Large intestine (tissue), 3 donors: ENCODE data around the gene SLC22A5. TPM values are rescaled to one million over a fixed set of nuclear protein-coding genes. Genes with fewer than 3 reads are reported as not detected.
A peak's percentile ranks its signal among the peaks of the same experiment; 100 is the strongest.

Source experiments
- DNase-seq, 2 donors: peaks; one replicate each; pipeline versions ENCODE4 v3.0.0 to v3.0.0-alpha.2; 2013
- H3K27ac ChIP-seq: one replicate; pipeline ENCODE4 v1.5.1; 2013; ENCODE audit warnings: low read length
- H3K27me3 ChIP-seq: 2 replicates; pipeline ENCODE4 v1.6.1; 2013; ENCODE audit warnings: low read length; ENCODE audit not compliant: control insufficient read depth, insufficient read depth
- H3K36me3 ChIP-seq: 2 replicates; pipeline ENCODE4 v1.6.1; 2013; ENCODE audit warnings: low read length; ENCODE audit not compliant: control insufficient read depth, insufficient read depth
- H3K4me1 ChIP-seq: one replicate; pipeline ENCODE4 v1.6.1; 2013; ENCODE audit warnings: low read length; ENCODE audit not compliant: control insufficient read depth, insufficient read depth
- H3K4me3 ChIP-seq: one replicate; pipeline ENCODE4 v1.5.1; 2013; ENCODE audit warnings: low read length
- H3K9me3 ChIP-seq: one replicate; pipeline ENCODE4 v1.6.1; 2013; ENCODE audit warnings: mild to moderate bottlenecking, low read depth, low read length, moderate library complexity; ENCODE audit not compliant: control insufficient read depth
- WGBS: methylation state at CpG from one replicate; pipeline ENCODE4 v1.1.5; 2013; ENCODE audit warnings: low lambda C conversion rate; ENCODE audit not compliant: insufficient coverage; 5-methylcytosine and 5-hydroxymethylcytosine counted together
- polyA plus RNA-seq: library from polyadenylated mRNA; unstranded; fragments of 120-200 nt; gene quantifications from one replicate; pipeline ENCODE4 v1.2.1, GENCODE V29; 2013

Gene SLC22A5
- polyA plus RNA-seq, 1 donor: 35.1 TPM

- WGBS: no CpG with 5 or more reads among the region's 1 CpG
- peak overlapping the region; percentile 23 for H3K27ac ChIP-seq
Observed at GRCh38 chr5:132364319-132364718, 5.2 kb upstream of the SLC22A5 start.

DNA sequence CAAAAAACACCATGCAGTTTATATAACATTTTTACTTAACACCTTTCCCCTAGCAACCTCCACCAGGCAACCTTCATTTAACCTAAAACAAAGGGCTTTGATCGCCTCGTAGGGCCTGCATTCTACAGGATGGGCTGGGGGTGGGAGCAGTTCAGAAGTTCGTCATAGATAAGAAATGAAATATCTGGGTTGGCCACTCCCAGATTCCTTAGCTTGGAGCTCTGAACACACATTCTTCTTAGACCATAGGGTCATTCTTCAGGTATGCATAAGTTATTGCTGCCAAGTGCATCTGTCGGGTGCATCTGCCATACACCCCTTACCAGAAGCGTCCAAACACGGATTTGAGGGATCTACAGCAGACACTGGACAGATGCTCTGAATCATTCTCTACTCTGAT lies 4.3 kb upstream of the SLC22A5 start:
- WGBS: 60% methylated on average over 1 of the region's 6 CpGs
- Histone ChIP-seq H3K9me3 (peaks cover 5% of the 10 kb centered on the region), H3K36me3 (peaks cover 3% of the 10 kb centered on the region), H3K4me1 (peaks cover 19% of the 10 kb centered on the region), H3K27me3 (no peaks in the 10 kb centered on the region), H3K27ac (peak overlapping the region; percentile 6), H3K4me3 (no peak overlapping the region)
- DNase-seq: peak; percentile 65 to 75

More at GRCh38 chr5:132364319-132364718, 5.2 kb upstream of the SLC22A5 start:
- H3K9me3 ChIP-seq: peaks cover 5% of the 10 kb centered on the region
- DNase-seq: peak in 1 of 2 donors; percentile 35
- no peak overlapping the region for H3K4me3 ChIP-seq
- H3K4me1 ChIP-seq: peaks cover 22% of the 10 kb centered on the region
- peaks cover 3% of the 10 kb centered on the region for H3K36me3 ChIP-seq
- H3K27me3 ChIP-seq: no peaks in the 10 kb centered on the region

DNA sequence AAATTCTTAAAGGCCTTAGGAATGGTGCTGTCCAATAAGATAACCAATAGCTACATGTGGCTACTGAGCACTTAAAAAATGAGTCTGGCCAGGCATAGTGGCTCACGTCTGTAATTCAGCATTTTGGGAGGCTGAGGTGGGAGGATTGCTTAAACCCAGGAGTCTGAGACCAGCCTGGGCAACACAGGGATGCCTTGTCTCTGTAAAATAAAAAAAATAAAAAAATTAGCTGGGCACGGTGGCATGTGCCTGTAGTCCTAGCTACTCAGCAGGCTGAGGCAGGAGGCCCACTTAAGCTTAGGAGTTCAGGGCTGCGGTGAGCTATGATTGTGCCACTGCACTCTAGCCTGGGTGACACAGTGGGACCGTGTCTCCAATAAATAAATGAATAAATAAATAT lies 1.3 kb upstream of the SLC22A5 start:
- no peak overlapping the region for H3K4me3 ChIP-seq
- WGBS: no CpG with 5 or more reads among the region's 4 CpGs
- H3K36me3 ChIP-seq: peaks cover 3% of the 10 kb centered on the region
- peaks cover 34% of the 10 kb centered on the region for H3K4me1 ChIP-seq
- H3K9me3 ChIP-seq: peaks cover 5% of the 10 kb centered on the region
- DNase-seq: no peak
- no peaks in the 10 kb centered on the region for H3K27me3 ChIP-seq
- H3K27ac ChIP-seq: peak overlapping the region; percentile 76

DNA sequence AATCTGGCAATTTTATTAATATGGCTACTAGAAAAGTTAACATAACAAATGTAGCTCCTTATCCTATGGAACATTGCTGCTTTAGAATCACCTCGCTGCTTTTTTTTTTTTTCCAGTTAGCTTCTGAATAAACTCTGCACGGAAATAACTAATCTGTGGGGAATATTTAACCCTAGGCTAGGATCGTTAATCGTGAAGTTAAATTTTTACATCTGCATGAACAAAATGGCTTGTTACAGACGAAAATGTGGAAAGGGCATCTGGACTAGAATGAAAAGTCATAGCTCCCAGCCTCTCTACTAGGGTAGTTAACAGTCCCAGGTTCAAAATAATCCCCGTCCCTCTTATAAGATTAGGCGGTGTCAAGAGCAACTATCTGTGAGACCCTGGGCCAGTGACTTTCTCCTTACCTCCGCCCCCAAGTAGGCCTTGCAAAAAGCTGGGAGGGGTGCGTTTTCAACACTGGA lies 470 bp upstream of the SLC22A5 start:
- Histone ChIP-seq H3K4me3 (peak overlapping the region; percentile 67), H3K27me3 (no peaks in the 10 kb centered on the region), H3K9me3 (peaks cover 5% of the 10 kb centered on the region), H3K4me1 (peaks cover 34% of the 10 kb centered on the region), H3K36me3 (peaks cover 3% of the 10 kb centered on the region), H3K27ac (peak overlapping the region; percentile 76)
- DNase-seq: no peak
- WGBS: no CpG with 5 or more reads among the region's 9 CpGs

DNA sequence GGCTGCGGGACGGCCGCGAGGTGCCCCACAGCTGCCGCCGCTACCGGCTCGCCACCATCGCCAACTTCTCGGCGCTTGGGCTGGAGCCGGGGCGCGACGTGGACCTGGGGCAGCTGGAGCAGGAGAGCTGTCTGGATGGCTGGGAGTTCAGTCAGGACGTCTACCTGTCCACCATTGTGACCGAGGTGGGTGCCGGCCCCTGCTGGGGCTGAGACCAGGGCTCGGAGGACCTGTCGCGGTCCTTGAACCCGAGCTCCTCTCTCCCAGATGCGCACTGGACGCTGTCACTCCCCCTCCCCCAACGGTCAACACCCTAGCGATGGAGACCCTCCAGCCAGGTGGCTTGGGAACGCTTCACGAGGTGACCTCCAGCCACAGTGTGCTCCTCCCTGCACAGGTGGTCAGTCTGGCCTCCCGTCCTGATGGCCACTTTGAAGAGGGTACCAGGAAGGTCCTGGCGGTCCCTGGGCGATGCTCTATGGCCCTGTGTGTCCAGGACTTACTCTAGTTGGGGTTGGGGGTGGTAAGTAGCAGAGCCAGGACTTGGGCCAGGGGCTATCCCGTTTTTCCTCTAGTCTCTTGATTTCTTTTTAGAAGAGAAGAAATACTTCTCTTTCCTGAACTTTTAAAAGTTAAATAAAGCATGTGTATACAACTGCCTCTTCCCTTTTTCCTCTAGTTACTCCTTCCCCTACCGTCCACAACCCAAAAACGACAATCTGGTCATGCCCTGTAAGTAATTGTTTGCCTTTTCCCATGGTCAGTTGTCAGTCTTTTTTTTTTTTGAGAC lies 866 bp downstream of the SLC22A5 start:
- H3K9me3 ChIP-seq: no peaks in the 10 kb centered on the region
- H3K4me1 ChIP-seq: peaks cover 28% of the 10 kb centered on the region
- H3K4me3 ChIP-seq: peak overlapping the region; percentile 67
- 50% methylated on average over 1 of the region's 34 CpGs for WGBS
- no peaks in the 10 kb centered on the region for H3K27me3 ChIP-seq
- H3K36me3 ChIP-seq: peaks cover 8% of the 10 kb centered on the region
- peak overlapping the region; percentile 76 for H3K27ac ChIP-seq
- DNase-seq: peak in 1 of 2 donors; percentile 25

- WGBS: 100% methylated on average over 1 of the region's 19 CpGs
- Histone ChIP-seq H3K27me3 (no peaks in the 10 kb centered on the region), H3K36me3 (peaks cover 11% of the 10 kb centered on the region), H3K4me1 (peaks cover 21% of the 10 kb centered on the region), H3K9me3 (no peaks in the 10 kb centered on the region), H3K4me3 (peak overlapping the region; percentile 67), H3K27ac (peak overlapping the region; percentile 1)
- no peak for DNase-seq
Observed at GRCh38 chr5:132370971-132371602, 1.6 kb downstream of the SLC22A5 start.

DNA sequence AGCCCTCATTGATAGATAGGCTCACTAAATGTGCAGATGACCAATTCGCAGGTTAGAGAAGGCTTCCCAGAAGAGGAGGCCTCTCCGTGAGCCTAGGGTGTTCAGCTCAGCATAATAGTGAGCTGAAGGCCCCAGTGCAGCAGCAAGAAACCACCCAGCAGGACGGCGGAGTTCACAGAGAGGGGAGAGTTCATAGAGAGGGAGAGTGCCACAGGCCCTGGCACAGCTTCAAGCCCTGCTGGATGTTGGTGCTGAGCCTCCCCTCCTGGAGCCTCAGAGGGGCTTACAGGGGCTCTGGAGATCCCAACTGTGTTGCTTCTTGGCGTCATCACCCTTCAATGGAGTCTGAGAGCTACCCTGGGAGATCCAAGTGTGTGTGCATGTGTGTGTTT lies 2.1 kb downstream of the SLC22A5 start:
- Histone ChIP-seq H3K4me3 (peak overlapping the region; percentile 67), H3K4me1 (peaks cover 21% of the 10 kb centered on the region), H3K27ac (peak overlapping the region; percentile 11), H3K9me3 (no peaks in the 10 kb centered on the region), H3K36me3 (peaks cover 10% of the 10 kb centered on the region), H3K27me3 (no peaks in the 10 kb centered on the region)
- no CpG with 5 or more reads among the region's 5 CpGs for WGBS
- DNase-seq: no peak

GRCh38 chr5:132372127-132372526 lies 2.6 kb downstream of the SLC22A5 start:
- no CpG with 5 or more reads among the region's 2 CpGs for WGBS
- peak in 1 of 2 donors; percentile 24 for DNase-seq
- Histone ChIP-seq H3K36me3 (peaks cover 10% of the 10 kb centered on the region), H3K4me1 (peaks cover 21% of the 10 kb centered on the region), H3K9me3 (no peaks in the 10 kb centered on the region), H3K4me3 (no peak overlapping the region), H3K27me3 (no peaks in the 10 kb centered on the region), H3K27ac (peak overlapping the region; percentile 11)

DNA sequence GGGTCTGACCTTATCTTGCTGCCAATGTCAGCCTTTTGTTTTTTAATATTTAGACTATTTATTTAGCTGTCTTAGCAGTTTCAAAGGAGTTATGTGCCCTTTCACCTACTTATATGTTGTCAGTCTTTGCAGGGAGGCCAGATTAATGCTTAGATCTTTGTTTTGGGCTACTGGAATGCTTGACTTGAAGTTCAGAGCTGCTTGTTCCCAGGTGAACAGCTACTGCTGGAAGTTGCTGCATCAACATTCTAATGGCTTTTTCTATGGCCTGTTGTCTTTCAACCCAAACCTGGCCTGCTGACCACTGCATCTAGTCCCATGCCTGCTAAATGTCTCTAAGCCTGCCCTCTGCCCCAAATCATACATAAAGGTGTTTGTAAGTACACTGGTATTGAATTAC lies 3.0 kb downstream of the SLC22A5 start:
- no peak for DNase-seq
- no peak overlapping the region for H3K4me3 ChIP-seq
- H3K36me3 ChIP-seq: peaks cover 10% of the 10 kb centered on the region
- H3K27me3 ChIP-seq: no peaks in the 10 kb centered on the region
- no peak overlapping the region for H3K27ac ChIP-seq
- H3K9me3 ChIP-seq: no peaks in the 10 kb centered on the region
- peaks cover 21% of the 10 kb centered on the region for H3K4me1 ChIP-seq

DNA sequence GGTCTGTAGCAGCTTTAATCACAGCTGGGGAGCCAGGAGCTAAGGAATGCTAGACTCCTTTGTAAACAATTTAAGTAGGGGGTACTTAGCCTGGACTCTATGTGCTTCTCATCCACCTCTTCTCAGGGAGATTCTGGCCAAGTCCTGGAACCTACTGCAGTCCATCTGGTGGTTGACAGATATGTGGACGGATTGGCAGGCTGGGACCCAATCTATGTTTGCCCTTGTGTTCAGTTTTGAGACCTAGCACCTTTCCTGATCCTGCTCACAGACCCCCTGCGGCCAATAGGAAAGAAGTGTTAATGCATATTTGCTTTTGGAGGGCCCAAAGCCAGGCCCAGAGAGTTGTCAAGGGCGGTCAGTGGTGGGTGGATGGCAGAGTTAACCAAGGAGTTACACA lies 6.4 kb downstream of the SLC22A5 start:
- no peak for DNase-seq
- H3K27ac ChIP-seq: no peak overlapping the region
- H3K4me3 ChIP-seq: no peak overlapping the region
- no peaks in the 10 kb centered on the region for H3K27me3 ChIP-seq
- no peaks in the 10 kb centered on the region for H3K9me3 ChIP-seq
- H3K36me3 ChIP-seq: peaks cover 27% of the 10 kb centered on the region
- H3K4me1 ChIP-seq: peaks cover 23% of the 10 kb centered on the region
- WGBS: no CpG with 5 or more reads among the region's 3 CpGs
